GM21529 (cell line): ENCODE data around the gene REM1.
"Not testable (repeated sequence)": the region's sequence is repeated elsewhere in the genome, so short reads cannot be mapped to it uniquely, and the experiment has no call there.

Experiments used
- ATAC-seq: cut with Tn5 transposase; IDR thresholded peaks from one replicate; pipeline ENCODE4 v1.9.1; 2021; ENCODE audit not compliant: unreplicated experiment

Gene REM1, protein sequence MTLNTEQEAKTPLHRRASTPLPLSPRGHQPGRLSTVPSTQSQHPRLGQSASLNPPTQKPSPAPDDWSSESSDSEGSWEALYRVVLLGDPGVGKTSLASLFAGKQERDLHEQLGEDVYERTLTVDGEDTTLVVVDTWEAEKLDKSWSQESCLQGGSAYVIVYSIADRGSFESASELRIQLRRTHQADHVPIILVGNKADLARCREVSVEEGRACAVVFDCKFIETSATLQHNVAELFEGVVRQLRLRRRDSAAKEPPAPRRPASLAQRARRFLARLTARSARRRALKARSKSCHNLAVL

DNA sequence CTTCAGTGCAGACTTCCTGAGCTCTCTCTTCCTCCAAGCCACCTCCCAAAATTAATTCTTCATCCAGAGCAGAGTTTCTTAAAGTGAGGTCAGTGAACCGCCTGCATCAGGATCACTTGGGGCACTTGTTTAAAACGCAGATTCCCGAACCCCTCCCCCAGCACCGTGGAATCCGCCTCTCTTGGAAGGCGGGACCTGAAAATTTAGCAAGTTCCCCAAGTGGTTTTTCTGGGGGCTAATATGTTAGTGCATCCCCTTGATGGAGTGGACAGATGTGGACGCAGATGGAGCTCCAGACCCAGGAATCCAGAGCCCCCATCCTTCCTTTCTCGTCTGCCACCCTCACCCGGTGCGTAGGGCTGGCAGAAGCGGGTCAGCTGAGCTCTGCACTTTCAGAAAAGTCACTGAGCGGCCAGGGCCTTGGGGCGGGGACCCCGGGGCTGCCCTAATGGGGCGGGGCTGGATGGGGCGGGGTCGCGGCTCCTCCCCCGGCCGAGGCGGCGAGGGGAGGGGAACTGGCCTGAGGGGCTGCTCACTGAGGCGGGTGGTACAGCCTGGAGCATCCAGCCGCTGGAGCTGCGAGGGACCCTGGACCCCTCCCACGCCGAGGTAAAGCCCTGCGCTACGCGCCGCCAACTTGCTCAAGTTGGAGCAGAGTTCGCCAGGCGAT is at the start of gene REM1, which contains the start of gene DEFB124:
REM1 (plus strand) TSS at position 531 of the 670 bp plus-strand sequence. CDS start 1,158 bp downstream, outside the sequence.
DEFB124 (minus strand) TSS at position 370 of the 670 bp plus-strand sequence. CDS start 2,114 bp downstream, outside the sequence.
- no peak for ATAC-seq

DNA sequence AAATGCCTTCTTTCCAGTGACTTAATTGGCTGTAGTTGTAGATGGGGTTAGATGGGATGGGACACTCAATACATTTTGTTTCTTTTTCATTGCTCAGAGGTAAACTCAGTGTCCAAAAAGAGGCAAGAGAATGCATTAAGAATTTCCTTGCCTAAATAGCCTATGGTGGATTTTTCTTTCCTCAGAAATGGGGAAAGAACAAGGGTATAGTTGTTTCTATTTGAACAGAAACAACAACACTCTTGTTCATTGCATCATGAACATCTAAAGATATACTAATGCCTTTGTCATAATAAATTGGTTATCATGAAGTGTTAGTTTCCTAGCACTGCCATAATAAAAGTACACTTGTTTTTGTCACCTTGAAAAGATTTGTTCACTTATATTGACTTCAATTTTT is 49.3 kb upstream of the REM1 start:
- ATAC-seq: no peak

DNA sequence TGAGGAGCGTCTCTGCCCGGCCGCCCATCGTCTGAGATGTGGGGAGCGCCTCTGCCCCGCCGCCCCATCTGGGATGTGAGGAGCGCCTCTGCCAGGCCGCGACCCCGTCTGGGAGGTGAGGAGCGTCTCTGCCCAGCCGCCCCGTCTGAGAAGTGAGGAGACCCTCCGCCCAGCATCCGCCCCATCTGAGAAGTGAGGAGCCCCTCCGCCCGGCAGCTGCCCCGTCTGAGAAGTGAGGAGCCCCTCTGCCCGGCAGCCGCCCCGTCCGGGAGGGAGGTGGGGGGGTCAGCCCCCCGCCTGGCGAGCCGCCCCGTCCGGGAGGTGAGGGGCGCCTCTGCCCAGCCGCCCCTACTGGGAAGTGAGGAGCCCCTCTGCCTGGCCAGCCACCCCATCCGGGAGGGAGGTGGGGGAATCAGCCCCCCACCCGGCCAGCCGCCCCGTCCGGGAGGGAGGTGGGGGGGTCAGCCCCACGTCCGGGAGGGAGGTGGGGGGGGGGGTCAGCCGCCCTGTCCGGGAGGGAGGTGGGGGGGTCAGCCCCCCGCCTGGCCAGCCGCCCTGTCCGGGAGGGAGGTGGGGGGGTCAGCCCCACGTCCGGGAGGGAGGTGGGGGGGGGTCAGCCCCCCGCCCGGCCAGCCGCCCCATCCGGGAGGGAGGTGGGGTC is 48.1 kb upstream of the REM1 start:
- ATAC-seq: not testable (repeated sequence)

DNA sequence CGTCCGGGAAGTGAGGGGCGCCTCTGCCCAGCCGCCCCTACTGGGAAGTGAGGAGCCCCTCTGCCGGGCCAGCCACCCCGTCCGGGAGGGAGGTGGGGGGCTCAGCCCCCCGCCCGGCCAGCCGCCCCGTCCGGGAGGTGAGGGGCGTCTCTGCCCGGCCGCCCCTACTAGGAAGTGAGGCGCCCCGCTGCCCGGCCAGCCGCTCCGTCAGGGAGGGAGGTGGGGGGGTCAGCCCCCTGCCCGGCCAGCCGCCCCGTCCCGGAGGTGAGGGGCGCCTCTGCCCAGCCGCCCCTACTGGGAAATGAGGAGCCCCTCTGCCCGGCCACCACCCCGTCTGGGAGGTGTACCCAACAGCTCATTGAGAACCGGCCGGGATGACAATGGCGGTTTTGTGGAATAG is 47.5 kb upstream of the REM1 start:
- ATAC-seq: not testable (repeated sequence)

DNA sequence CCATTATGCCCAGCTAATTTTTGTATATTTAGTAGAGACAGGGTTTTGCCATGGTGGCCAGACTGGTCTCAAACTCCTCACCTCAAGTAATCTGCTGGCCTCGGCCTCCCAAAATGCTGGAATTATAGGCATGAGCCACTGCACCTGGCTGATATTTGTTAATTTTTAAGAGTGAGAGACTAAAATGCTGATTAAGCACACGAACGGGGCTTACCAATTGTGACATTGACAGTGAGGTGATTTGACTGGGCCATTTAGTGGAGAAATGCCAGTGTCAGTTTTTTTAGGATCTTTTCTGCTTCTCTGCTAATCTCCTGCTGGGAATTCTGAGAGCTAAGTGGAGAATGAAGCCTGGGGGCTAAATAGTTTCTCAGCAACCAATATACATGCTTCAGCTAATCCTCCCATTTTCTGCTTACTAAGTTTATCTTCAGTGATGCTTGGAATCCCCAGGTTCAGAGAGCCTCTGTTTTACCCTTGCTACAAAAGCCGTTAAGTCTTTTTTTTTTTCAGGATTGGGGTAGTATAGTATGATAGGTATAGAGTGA is 44.4 kb upstream of the REM1 start:
- no peak for ATAC-seq

DNA sequence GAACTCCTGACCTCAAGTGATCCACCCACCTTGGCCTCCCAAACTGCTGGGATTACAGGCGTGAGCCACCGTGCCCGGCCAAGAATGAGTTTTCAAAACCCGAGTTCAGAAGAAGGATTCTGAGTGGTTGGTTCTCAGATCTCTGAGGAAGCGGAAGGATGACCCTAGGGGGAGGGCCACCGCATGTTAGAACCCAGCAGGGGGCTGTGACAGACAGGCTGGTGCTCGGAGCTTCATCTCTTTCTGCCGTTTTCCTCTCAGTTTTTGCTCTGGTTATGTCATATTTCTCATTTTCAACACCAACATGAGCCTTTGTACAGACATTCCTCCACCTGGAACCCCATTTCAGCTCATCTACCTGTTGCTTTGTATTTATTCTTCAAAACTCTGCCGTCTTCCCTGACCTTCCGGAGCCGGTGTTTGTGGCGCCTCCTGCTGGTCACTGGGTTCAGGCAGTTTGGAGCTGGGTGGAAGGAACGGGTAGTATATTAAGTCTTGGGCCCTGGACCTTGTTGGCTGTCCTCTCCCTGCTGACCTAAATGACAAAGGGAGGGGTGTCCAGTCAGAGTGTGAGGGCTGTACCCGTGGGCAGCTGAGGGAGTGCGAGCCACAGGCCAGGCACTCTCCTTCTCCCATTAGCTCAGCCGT is 35.0 kb upstream of the REM1 start, which contains the start of gene DEFB123:
DEFB123 (plus strand) TSS at position 621 of the 648 bp plus-strand sequence. CDS start 67 bp downstream, outside the sequence.
- no peak for ATAC-seq

DNA sequence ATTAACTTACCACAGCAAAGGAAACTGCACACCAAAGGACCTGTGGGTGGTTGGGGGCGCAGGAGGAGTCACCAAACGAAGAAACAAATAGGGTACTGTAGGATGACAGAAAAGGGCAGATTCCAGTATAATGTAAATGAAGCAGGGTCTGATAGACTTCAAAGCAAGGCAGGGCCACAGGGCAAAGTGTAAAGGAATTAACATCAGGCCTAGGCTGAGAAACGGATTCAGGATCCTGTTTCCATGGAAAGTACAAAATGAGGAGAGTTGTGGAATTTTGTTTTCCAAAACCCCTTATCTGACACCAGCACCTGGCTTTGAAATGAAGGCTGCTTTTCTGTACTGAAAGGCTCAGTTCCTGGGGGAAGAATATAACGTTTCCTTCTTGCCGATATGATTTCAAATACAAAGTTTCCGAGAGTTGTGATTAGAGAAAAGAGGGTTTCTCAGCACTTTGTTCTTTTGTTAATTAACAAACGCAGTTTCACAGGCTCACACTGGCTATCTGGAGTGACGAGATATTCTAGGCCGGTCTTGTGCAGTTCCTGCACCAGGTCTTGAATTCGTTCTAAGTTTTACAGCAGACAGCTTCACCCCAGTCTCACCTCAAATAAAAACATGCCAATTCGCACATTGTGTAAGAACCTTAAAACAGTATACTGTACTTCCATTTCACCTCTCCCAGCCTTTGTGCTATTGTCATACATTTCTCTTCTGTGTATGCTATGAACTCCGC is 28.8 kb upstream of the REM1 start:
- ATAC-seq: no peak

DNA sequence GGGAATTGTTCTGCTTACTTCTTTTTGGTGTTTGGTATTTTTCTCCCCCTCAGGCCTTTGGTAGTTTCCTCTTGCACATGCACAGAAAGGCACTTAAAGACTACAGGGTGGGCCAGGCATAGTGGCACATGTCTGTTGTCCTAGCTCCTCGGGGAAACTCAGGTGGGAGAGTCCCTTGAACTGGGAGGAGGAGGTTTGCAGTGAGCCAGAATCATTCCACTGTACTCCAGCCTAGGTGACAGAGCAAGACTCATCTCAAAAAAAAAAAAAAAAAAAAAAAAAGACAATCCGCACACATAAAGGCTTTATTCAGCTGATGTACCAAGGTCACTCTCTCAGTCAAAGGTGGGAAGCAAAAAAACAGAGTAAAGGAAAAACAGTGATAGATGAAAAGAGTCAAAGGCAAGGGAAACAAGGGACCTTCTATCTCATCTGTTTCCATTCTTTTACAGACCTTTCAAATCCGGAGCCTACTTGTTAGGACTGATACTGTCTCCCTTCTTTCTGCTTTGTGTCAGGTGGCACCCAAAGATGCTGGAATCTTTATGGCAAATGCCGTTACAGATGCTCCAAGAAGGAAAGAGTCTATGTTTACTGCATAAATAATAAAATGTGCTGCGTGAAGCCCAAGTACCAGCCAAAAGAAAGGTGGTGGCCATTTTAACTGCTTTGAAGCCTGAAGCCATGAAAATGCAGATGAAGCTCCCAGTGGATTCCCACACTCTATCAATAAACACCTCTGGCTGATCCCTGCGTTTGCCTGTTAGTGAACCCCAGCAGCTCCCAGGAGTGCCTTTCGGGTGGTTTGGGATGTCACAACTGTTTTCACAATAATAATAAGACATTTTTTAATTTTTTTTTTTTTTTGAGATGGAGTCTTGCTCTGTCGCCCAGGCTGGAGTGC is 25.3 kb upstream of the REM1 start:
- no peak for ATAC-seq

DNA sequence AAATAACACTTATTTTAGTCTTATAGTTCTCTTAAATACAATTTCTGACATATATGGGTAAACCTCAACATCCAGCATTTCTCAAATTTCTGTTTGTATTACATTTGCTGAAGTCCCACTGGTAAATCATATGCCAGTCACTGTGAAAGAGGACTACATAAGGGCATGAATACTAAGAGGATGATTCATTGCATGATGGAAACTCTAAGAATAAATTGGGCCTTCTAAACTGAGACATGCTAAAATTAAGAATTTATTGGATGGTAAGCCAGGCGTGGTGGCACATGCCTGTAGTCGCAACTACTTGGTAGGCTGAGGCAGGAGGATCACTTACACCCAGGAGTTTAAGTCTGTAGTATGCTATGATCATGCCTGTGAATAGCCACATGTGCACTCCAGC is 22.5 kb upstream of the REM1 start:
- no peak for ATAC-seq

DNA sequence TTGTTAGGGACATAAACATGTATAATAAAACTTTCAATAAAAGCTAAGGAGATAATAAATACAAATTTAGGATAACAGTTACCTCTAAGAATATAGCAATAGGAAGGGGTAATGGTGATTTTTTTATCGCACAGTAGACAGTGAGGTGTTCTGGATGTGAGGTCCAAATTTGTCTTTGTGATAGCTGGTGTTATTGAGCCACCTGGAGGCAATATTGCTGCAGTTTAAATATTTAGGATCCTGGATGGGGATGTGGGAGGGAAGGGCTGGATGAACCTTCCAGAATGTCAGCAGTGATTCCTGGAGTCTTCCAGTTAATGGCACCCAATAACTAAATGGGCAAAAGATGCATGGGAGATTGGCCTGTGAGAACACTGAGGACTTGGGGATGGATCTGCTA is 20.7 kb upstream of the REM1 start:
- ATAC-seq: no peak

DNA sequence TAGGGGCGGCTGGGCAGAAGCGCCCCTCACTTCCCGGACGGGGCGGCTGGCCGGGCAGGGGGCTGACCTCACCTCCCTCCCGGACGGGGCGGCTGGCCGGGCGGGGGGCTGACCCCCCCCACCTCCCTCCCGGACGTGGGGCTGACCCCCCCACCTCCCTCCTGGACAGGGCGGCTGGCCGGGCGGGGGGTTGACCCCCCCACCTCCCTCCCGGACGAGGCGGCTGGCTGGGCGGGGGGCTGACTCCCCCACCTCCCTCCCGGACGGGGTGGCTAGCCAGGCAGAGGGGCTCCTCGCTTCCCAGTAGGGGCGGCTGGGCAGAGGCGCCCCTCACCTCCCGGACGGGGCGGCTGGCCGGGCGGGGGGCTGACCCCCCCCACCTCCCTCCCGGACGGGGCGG is 4.1 kb upstream of the REM1 start:
- not testable (repeated sequence) for ATAC-seq

DNA sequence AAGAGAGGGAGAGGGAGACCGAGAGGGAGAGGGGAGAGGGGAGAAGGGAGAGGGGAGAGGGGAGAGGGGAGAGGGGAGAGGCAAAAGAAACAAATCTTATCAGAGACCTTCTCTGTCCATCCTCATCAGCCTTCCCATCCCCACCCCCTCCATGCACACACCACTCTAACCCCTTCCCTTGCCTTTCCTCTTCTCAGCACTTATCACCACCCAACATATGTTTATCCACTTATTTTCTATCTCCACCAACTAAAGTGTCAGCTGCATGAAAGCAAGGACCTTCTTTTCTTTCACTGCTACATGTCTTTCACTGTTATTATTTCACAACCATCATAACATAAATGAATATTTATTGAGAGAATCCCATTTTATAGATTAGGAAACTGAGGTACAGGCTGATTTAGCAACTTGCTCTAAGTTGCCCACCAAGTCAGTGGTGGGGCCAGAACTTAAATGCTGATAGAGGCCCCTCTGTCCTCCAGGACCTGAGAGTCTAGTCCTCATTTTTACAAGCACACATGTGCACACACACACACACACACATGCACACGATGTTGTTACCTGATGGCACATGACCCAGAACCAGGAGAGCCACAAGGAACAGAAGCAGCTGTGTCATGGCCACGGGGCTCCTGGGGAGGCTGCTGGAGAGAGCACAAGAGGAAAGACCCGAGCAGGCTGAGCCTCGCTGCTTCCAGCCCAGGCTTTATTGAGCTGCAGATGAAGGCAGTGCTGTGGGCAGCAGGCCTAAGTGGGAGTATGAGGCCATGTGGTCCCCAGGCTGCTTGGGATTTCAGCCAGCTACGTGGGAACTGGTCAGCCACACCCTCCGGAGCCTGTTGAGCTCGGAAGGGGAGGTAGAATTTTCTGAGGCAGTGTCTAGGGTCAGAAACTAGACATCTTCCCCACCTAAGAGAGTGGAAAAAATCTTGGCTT is 2.4 kb upstream of the REM1 start:
- ATAC-seq: no peak

DNA sequence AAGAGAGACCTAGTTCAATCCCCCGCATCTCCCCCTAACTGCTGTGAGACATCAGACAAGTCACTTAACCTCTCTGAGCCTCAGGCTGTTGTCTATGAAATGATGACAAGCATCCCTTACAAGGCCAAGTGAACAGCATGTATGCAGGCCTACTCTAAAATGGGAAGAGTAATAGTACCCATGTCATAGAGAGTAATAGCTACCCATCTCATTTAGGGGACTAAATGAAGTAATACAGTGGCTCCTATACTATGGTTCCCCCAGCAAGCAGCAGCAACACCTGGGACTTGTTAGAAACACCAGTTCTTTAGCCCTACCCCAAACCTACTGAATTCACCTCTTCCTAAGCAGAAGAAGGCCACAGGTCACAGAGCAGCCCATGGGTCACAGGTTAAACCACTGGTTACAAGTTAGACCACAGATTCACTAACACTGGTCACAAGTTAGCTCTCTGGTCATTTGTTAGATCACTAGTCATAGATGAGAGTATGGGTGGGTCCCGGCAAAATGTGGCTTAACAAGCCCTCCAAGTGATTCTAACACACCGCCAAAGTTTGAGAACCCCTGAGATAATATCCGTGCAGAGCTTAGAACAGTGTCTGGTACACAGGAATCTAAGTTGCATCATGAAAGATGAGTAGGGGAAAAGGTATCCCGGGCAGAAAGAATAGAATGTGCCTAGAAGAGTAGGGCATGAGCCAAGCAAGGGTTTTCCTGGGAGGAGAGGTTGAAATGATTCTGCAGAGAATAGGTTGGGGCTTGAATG is 1.6 kb upstream of the REM1 start:
- ATAC-seq: peak; percentile 32

DNA sequence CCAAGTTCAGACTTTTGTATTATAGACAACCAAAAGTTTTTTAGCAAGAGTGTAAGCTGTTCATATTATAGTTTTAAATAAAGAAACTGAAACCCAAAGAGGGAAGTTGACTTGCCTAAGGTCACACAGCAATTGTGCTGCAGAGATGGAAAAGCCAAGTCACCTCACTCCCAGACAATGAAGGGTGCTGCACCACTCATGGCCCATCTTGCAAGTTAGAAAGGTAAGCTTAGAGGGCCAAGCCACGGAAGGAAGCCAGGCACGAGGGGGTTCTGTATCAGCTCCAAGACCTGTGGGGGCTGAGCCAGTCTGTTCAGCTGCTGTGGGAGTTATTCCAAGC is 1.0 kb upstream of the REM1 start:
- peak; percentile 80 for ATAC-seq

DNA sequence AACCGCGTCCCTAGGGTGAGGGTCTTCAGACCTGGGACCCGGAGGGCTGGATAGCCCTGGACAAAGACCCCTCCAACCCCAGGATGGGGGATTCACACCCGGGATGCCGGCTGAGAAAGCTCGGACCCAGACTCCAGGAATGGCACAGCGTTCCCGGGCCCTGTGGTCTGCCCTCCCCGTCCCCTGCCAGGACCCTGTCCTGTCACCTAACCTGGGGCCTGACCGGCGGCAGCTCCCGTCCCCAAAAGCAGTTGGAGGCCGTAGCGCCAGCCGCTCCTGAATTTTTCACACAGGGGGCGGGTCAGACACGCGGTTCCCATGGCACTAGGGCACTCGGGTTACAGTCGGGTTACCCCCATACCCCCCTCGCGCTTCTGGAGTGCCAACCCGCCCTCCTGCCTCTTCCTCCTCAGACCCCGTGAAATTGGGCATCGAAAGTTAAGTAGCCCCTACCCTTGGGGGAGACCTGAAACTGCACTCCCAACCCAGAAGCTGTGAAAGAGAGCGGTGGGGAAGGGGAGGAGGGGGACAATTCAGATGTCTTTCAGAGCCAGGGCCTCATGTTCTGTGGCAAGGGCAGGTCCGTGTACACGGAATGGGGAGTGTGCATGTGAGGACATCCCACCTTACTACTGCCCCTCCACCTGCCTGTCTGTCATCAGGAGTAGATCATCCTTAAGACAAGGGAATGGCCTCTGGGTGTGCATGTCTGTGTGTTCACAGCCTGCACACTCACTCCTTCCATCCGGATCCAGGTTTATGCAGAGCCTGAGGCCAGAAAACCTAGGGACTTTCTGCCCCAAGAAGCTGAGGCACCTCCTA is 595 bp downstream of the REM1 start:
- no peak for ATAC-seq

DNA sequence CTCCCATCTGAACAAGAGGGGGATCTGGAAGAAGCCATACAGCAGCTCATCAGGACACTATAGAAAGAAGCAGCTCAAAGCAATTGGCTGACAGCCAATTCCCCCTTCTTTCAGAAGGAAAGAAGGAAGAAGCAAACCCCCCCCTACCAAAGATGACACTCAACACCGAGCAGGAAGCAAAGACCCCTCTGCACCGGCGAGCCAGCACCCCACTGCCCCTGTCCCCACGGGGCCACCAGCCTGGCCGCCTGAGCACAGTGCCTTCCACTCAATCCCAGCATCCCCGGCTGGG is 1.2 kb downstream of the REM1 start:
- ATAC-seq: no peak

DNA sequence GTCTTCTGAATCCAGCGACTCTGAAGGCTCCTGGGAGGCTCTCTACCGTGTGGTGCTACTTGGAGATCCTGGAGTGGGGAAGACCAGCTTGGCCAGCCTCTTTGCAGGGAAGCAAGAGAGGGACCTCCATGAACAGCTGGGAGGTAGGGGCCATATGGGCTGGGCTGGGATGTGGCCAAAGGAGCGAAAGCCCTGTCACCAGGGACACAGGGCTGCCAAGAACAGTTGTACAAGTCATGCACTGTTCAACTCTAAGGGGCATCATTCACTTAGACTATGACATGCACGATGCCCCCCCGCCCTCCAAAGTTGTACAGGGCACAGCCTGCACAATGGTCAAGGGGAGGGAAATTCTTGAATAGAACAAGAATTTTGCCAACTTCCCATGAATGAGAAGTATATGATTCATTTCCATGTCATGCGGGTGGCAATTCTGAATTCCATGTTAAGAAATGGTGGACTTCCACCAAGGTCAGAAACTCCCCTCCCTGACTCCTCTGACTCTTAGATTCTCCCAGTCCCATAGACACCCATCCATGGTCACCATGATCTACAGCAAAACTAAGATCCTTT is 1.6 kb downstream of the REM1 start:
- no peak for ATAC-seq
